CD4-positive, CD25-positive, alpha-beta regulatory T cell (primary cell): ENCODE data around the gene QSOX2. TPM values are rescaled to one million over a fixed set of nuclear protein-coding genes. Genes with fewer than 3 reads are reported as not detected.

Experiments used
- ATAC-seq, 2 donors: fragments of 150-1000 bp; cut with Tn5 transposase; one replicate each; pipeline ENCODE4 v1.10.0; 2021; ENCODE audit warnings: low read depth in 2 of 2, moderate number of reproducible peaks in 2 of 2, moderate library complexity in 1 of 2
- DNase-seq, 3 donors: peaks; one replicate each; pipeline versions ENCODE4 v3.0.0 to v3.0.0-alpha.2; 2012 to 2022; ENCODE audit warnings: mixed read lengths in 1 of 3
- H3K27ac ChIP-seq: one replicate; pipeline ENCODE4 v1.7.0; 2013; ENCODE audit warnings: mild to moderate bottlenecking, low read length; ENCODE audit not compliant: insufficient read depth, poor library complexity, severe bottlenecking
- H3K27me3 ChIP-seq: one replicate; pipeline ENCODE4 v1.7.0; 2013; ENCODE audit warnings: low read length; ENCODE audit not compliant: control insufficient read depth, insufficient read depth
- H3K36me3 ChIP-seq: one replicate; pipeline ENCODE4 v1.7.0; 2013; ENCODE audit warnings: mild to moderate bottlenecking, low read length, moderate library complexity; ENCODE audit not compliant: control insufficient read depth, insufficient read depth
- H3K4me1 ChIP-seq: 2 replicates; pipeline ENCODE4 v1.7.0; 2013; ENCODE audit warnings: mild to moderate bottlenecking, low read length; ENCODE audit not compliant: insufficient read depth, control insufficient read depth, poor library complexity, severe bottlenecking
- H3K4me3 ChIP-seq: one replicate; pipeline ENCODE4 v1.7.0; 2013; ENCODE audit warnings: low read depth, mild to moderate bottlenecking, low read length, moderate library complexity
- H3K9me3 ChIP-seq, 2 experiments: 1 replicate in 1 of 2; 2 replicates in 1 of 2; pipeline ENCODE4 v1.7.0; 2013; ENCODE audit warnings: low read length in 2 of 2, mild to moderate bottlenecking in 1 of 2, moderate library complexity in 1 of 2; ENCODE audit not compliant: control insufficient read depth in 2 of 2
- H3K27ac Mint-ChIP-seq, 3 donors: one replicate each; pipeline ENCODE4 v1.8.0; 2020 to 2022; ENCODE audit warnings: mild to moderate bottlenecking in 3 of 3, mixed read lengths in 3 of 3, moderate library complexity in 2 of 3
- H3K27me3 Mint-ChIP-seq: one replicate; pipeline ENCODE4 v1.8.0; 2022; ENCODE audit warnings: mild to moderate bottlenecking, mixed read lengths
- H3K36me3 Mint-ChIP-seq: one replicate; pipeline ENCODE4 v1.8.0; 2020; ENCODE audit warnings: mixed read lengths
- H3K4me1 Mint-ChIP-seq, 4 donors: one replicate each; pipeline ENCODE4 v1.8.0; 2020 to 2022; ENCODE audit warnings: mixed read lengths in 4 of 4, mild to moderate bottlenecking in 1 of 4
- H3K4me3 Mint-ChIP-seq, 4 donors: one replicate each; pipeline ENCODE4 v1.8.0; 2020 to 2022; ENCODE audit warnings: mild to moderate bottlenecking in 4 of 4, mixed read lengths in 4 of 4, moderate library complexity in 3 of 4
- H3K9me3 Mint-ChIP-seq, 7 donors: one replicate each; pipeline ENCODE4 v1.8.0; 2020 to 2022; ENCODE audit warnings: mixed read lengths in 7 of 7, mild to moderate bottlenecking in 3 of 7, moderate library complexity in 2 of 7
- polyA plus RNA-seq, 4 donors: library from polyadenylated mRNA; unstranded; fragments of 300-500 nt; fragmentation: Illumina TruSeq; gene quantifications; one replicate each; pipeline ENCODE4 v1.2.3, GENCODE V29; 2021
- total RNA-seq: library from RNA; stranded (reverse); gene quantifications from one replicate; pipeline ENCODE4 v1.2.3, GENCODE V29; 2022

Gene QSOX2
- total and polyA plus RNA-seq, 5 donors from 2014 or later: 0.33 to 16.6 (median 0.46) TPM

- no peaks in the 10 kb centered on the region for H3K9me3 ChIP-seq
- no peak overlapping the region for H3K27ac ChIP-seq
- Mint-ChIP-seq H3K4me1 (peaks cover 0 to 6% (median 3%) of the 10 kb centered on the region in 4 donors), H3K4me3 (no peak overlapping the region), H3K36me3 (no peaks in the 10 kb centered on the region), H3K27me3 (peaks cover 4% of the 10 kb centered on the region), H3K27ac (no peak overlapping the region), H3K9me3 (no peaks in the 10 kb centered on the region)
- H3K27me3 ChIP-seq: no peaks in the 10 kb centered on the region
- no peaks in the 10 kb centered on the region for H3K36me3 ChIP-seq
- H3K4me3 ChIP-seq: no peak overlapping the region
- ATAC-seq (no peak), DNase-seq (no peak)
- no peaks in the 10 kb centered on the region for H3K4me1 ChIP-seq
Observed at GRCh38 chr9:136280535-136281315, 35.1 kb upstream of the QSOX2 start.

DNA sequence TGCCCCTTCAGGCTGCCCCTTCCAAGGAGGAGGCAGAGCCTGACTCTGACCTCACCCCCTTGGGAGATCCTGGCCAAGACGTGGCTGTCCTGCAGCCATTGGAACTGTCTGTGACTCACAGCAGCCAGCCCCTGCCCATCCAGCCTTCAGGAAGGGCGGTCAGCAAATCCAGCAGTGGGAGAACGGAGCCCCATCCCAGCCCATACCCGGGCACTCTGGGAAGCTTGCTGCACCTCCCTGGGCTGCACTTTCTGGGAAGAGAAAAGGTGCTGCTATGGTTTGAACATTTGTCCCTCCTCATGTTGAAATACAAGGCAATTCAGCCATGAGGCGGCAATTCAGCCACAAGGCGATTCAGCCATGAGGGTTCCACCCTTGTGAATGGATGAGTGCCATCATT lies 33.9 kb upstream of the QSOX2 start:
- H3K27ac Mint-ChIP-seq: peak overlapping the region in 1 of 3 donors; percentile 48
- peaks cover 0 to 6% (median 3%) of the 10 kb centered on the region in 4 donors for H3K4me1 Mint-ChIP-seq
- H3K9me3 Mint-ChIP-seq: no peaks in the 10 kb centered on the region
- no peaks in the 10 kb centered on the region for H3K4me1 ChIP-seq
- ATAC-seq (no peak), DNase-seq (no peak)
- no peak overlapping the region for H3K4me3 ChIP-seq
- H3K27me3 Mint-ChIP-seq: peaks cover 4% of the 10 kb centered on the region
- H3K27ac ChIP-seq: no peak overlapping the region
- no peak overlapping the region for H3K4me3 Mint-ChIP-seq
- no peaks in the 10 kb centered on the region for H3K36me3 Mint-ChIP-seq
- H3K9me3 ChIP-seq: no peaks in the 10 kb centered on the region
- no peaks in the 10 kb centered on the region for H3K27me3 ChIP-seq
- no peaks in the 10 kb centered on the region for H3K36me3 ChIP-seq

DNA sequence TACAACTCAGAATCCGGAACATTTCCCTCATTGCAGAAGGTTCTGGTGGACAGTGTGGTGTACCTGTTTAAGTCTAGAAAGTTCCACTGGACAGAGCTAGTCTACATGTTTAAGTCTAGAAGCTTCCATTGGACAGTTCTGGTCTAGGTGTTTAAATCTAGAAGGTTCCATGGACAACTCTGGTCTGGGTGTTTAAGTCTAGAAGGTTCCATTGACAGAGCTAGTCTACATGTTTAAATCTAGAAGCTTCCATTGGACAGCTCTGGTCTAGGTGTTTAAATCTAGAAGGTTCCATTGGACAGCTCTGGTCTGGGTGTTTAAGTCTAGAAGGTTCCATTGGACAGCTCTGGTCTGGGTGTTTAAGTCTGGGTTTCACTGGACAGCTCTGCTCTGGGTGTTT lies 33.3 kb upstream of the QSOX2 start:
- Mint-ChIP-seq H3K36me3 (no peaks in the 10 kb centered on the region), H3K4me1 (peaks cover 0 to 6% (median 3%) of the 10 kb centered on the region in 4 donors), H3K4me3 (no peak overlapping the region), H3K9me3 (no peaks in the 10 kb centered on the region), H3K27me3 (peaks cover 4% of the 10 kb centered on the region), H3K27ac (no peak overlapping the region)
- Histone ChIP-seq H3K4me1 (no peaks in the 10 kb centered on the region), H3K4me3 (no peak overlapping the region), H3K27me3 (no peaks in the 10 kb centered on the region), H3K36me3 (no peaks in the 10 kb centered on the region), H3K9me3 (no peaks in the 10 kb centered on the region), H3K27ac (no peak overlapping the region)
- no peak for ATAC-seq
- no peak for DNase-seq

DNA sequence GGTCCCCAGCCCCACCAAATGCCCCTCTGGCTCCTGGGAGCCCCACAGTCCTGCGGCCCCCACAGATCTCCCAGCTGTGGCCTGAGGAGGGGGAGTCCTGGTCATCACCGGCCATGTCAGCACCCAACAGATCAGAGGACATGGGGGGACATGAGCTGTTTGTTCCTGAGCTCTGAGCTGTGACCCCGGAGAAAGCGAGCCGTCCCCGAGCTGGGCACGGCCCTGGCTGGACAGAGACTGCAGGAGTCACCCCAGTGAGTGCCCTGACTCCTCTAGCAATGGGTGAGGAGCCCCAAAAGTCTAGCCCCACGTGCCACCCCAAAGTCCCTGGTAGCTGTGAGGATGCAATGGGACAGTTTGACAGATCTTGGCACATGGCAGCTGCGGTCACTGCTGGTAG lies 32.6 kb upstream of the QSOX2 start:
- H3K4me1 Mint-ChIP-seq: no peaks in the 10 kb centered on the region
- Histone ChIP-seq H3K4me3 (no peak overlapping the region), H3K9me3 (no peaks in the 10 kb centered on the region), H3K27ac (no peak overlapping the region), H3K36me3 (no peaks in the 10 kb centered on the region), H3K4me1 (no peaks in the 10 kb centered on the region), H3K27me3 (no peaks in the 10 kb centered on the region)
- H3K27me3 Mint-ChIP-seq: peaks cover 2% of the 10 kb centered on the region
- no peaks in the 10 kb centered on the region for H3K36me3 Mint-ChIP-seq
- no peak for DNase-seq
- no peak overlapping the region for H3K27ac Mint-ChIP-seq
- no peaks in the 10 kb centered on the region for H3K9me3 Mint-ChIP-seq
- no peak overlapping the region for H3K4me3 Mint-ChIP-seq
- ATAC-seq: no peak

GRCh38 chr9:136277746-136278145 lies 32.1 kb upstream of the QSOX2 start:
- Mint-ChIP-seq H3K27me3 (peaks cover 7% of the 10 kb centered on the region), H3K27ac (no peak overlapping the region), H3K4me3 (no peak overlapping the region), H3K36me3 (no peaks in the 10 kb centered on the region), H3K9me3 (no peaks in the 10 kb centered on the region), H3K4me1 (no peaks in the 10 kb centered on the region)
- Histone ChIP-seq H3K27ac (no peak overlapping the region), H3K9me3 (no peaks in the 10 kb centered on the region), H3K4me3 (no peak overlapping the region), H3K27me3 (no peaks in the 10 kb centered on the region), H3K36me3 (no peaks in the 10 kb centered on the region), H3K4me1 (no peaks in the 10 kb centered on the region)
- DNase-seq (no peak), ATAC-seq (no peak)

GRCh38 chr9:136276716-136277115 lies 31.1 kb upstream of the QSOX2 start:
- Histone ChIP-seq H3K4me1 (no peaks in the 10 kb centered on the region), H3K36me3 (no peaks in the 10 kb centered on the region), H3K27ac (no peak overlapping the region), H3K9me3 (no peaks in the 10 kb centered on the region), H3K4me3 (no peak overlapping the region), H3K27me3 (no peaks in the 10 kb centered on the region)
- ATAC-seq (no peak), DNase-seq (no peak)
- Mint-ChIP-seq H3K27me3 (peaks cover 7% of the 10 kb centered on the region), H3K36me3 (no peaks in the 10 kb centered on the region), H3K4me3 (no peak overlapping the region), H3K27ac (no peak overlapping the region), H3K4me1 (no peaks in the 10 kb centered on the region), H3K9me3 (no peaks in the 10 kb centered on the region)

GRCh38 chr9:136275655-136276429 lies 30.2 kb upstream of the QSOX2 start:
- H3K36me3 Mint-ChIP-seq: no peaks in the 10 kb centered on the region
- no peaks in the 10 kb centered on the region for H3K4me1 Mint-ChIP-seq
- Histone ChIP-seq H3K4me1 (no peaks in the 10 kb centered on the region), H3K27me3 (no peaks in the 10 kb centered on the region), H3K4me3 (no peak overlapping the region), H3K36me3 (no peaks in the 10 kb centered on the region), H3K9me3 (no peaks in the 10 kb centered on the region), H3K27ac (no peak overlapping the region)
- H3K27ac Mint-ChIP-seq: no peak overlapping the region
- DNase-seq (no peak), ATAC-seq (no peak)
- H3K9me3 Mint-ChIP-seq: no peaks in the 10 kb centered on the region
- H3K27me3 Mint-ChIP-seq: peaks cover 7% of the 10 kb centered on the region
- H3K4me3 Mint-ChIP-seq: no peak overlapping the region
